ENCODE data around the gene DNHD1. TPM values are rescaled to one million over a fixed set of nuclear protein-coding genes. Genes with fewer than 3 reads are reported as not detected.

Gene DNHD1
- total RNA-seq, 1 experiment from 2014 or later, result 10.6 TPM

DNA sequence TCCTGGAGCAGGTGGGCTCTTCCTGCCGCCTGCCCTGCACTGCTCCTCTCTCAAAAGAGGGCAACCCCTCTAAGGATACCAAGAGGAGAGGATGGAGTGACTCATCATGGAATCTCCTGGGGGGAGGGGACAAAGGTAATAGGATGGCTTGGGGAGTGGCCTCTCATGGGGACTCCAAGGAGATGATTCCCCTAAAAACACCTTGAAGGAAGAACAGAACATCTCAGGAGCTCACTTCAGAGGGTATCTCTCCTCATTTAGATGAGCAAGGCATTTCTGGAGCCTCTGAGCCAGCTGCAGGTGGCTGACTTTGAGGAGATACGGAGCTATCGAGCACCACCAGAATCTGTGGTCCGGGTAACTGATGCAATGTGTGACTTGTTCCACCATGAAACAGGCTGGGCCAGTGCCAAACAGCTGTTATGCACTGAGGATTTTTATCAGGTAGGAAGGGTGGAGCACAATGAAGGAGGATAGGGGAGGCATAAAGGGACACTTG lies 66.1 kb downstream of the DNHD1 start:
- no TSS peak for BruUV-seq (replicated peaks)
- intact Hi-C loops (cut with micrococcal nuclease; ENCODE audit: unreplicated experiment) (loop anchor here (10.0 kb wide), 1 partner anchor 732 kb away; no protein-coding TSS in a partner anchor), in situ Hi-C loops (cut with HindIII; ENCODE audit: low pct_unique_long_range_greater_than_20kb, low sequenced_read_pairs) (no loop called here)
- H3K4me3 ChIP-seq (ENCODE audit: low read depth in 2 of 2, low read length in 2 of 2), result no peak overlapping the region
- DNase-seq (ENCODE audit: low read depth, low spot score), result no peak
- H3K9me3 ChIP-seq (ENCODE audit: control insufficient read depth, insufficient read depth, low read depth, low read length), result no peaks in the 10 kb centered on the region
- H3K27ac ChIP-seq (ENCODE audit: low read length), result no peak overlapping the region
- TF ChIP-seq SIN3A (IDR thresholded peaks at IDR 0.05; ENCODE audit: borderline replicate concordance, insufficient read depth, low read depth, low read length) (no peak), POLR2AphosphoS5 (IDR thresholded peaks at IDR 0.05; ENCODE audit: low read depth, low read length) (no peak), TCF7L2 (IDR thresholded peaks at IDR 0.05; ENCODE audit: low read depth, low read length) (no peak)
- TF ChIP-seq, protein P1, sequence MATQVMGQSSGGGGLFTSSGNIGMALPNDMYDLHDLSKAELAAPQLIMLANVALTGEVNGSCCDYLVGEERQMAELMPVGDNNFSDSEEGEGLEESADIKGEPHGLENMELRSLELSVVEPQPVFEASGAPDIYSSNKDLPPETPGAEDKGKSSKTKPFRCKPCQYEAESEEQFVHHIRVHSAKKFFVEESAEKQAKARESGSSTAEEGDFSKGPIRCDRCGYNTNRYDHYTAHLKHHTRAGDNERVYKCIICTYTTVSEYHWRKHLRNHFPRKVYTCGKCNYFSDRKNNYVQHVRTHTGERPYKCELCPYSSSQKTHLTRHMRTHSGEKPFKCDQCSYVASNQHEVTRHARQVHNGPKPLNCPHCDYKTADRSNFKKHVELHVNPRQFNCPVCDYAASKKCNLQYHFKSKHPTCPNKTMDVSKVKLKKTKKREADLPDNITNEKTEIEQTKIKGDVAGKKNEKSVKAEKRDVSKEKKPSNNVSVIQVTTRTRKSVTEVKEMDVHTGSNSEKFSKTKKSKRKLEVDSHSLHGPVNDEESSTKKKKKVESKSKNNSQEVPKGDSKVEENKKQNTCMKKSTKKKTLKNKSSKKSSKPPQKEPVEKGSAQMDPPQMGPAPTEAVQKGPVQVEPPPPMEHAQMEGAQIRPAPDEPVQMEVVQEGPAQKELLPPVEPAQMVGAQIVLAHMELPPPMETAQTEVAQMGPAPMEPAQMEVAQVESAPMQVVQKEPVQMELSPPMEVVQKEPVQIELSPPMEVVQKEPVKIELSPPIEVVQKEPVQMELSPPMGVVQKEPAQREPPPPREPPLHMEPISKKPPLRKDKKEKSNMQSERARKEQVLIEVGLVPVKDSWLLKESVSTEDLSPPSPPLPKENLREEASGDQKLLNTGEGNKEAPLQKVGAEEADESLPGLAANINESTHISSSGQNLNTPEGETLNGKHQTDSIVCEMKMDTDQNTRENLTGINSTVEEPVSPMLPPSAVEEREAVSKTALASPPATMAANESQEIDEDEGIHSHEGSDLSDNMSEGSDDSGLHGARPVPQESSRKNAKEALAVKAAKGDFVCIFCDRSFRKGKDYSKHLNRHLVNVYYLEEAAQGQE (IDR thresholded peaks at IDR 0.05; ENCODE audit: insufficient read depth in 1 of 2, low read depth in 2 of 2, low read length in 1 of 2), result no peak
- TF ChIP-seq, protein P2, sequence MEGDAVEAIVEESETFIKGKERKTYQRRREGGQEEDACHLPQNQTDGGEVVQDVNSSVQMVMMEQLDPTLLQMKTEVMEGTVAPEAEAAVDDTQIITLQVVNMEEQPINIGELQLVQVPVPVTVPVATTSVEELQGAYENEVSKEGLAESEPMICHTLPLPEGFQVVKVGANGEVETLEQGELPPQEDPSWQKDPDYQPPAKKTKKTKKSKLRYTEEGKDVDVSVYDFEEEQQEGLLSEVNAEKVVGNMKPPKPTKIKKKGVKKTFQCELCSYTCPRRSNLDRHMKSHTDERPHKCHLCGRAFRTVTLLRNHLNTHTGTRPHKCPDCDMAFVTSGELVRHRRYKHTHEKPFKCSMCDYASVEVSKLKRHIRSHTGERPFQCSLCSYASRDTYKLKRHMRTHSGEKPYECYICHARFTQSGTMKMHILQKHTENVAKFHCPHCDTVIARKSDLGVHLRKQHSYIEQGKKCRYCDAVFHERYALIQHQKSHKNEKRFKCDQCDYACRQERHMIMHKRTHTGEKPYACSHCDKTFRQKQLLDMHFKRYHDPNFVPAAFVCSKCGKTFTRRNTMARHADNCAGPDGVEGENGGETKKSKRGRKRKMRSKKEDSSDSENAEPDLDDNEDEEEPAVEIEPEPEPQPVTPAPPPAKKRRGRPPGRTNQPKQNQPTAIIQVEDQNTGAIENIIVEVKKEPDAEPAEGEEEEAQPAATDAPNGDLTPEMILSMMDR (IDR thresholded peaks at IDR 0.05), result no peak
- no peaks in the 10 kb centered on the region for H3K27me3 ChIP-seq (ENCODE audit: control insufficient read depth, insufficient read depth, low read length)
- H3K36me3 ChIP-seq (ENCODE audit: control insufficient read depth, insufficient read depth, low read length), result no peaks in the 10 kb centered on the region
- CTCF ChIA-PET, result no interaction called here
- H3K4me1 ChIP-seq (ENCODE audit: control insufficient read depth, insufficient read depth, low read length), result no peaks in the 10 kb centered on the region
- POLR2A ChIA-PET, result no interaction called here
- no peak for ATAC-seq

DNA sequence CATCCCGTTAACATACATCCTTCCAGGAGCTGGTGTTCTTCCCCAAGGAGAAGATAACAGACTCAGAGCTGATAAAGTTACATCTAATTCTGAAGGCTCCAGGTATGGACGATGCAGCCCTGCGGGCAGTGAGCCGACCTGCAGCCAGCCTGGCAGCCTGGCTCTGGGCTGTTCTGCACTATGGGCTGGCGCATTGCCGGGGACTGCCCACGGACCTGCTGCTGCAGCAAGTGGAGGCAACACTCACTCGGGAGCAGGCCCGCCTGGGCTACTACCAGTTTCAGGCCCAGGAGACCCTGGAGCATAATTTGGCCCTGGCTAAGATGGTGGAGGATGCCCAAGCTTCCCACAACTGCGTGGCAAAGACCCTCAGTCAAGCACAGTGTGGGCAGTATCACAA lies 66.6 kb downstream of the DNHD1 start:
- Histone ChIP-seq H3K27me3 (ENCODE audit: control insufficient read depth, insufficient read depth, low read length) (no peaks in the 10 kb centered on the region), H3K36me3 (ENCODE audit: control insufficient read depth, insufficient read depth, low read length) (no peaks in the 10 kb centered on the region), H3K4me1 (ENCODE audit: control insufficient read depth, insufficient read depth, low read length) (no peaks in the 10 kb centered on the region), H3K27ac (ENCODE audit: low read length) (no peak overlapping the region), H3K4me3 (ENCODE audit: low read depth in 2 of 2, low read length in 2 of 2) (no peak overlapping the region), H3K9me3 (ENCODE audit: control insufficient read depth, insufficient read depth, low read depth, low read length) (no peaks in the 10 kb centered on the region)
- intact Hi-C loops (cut with micrococcal nuclease; ENCODE audit: unreplicated experiment), result loop anchor here (10.0 kb wide), 1 partner anchor 731 kb away; no protein-coding TSS in a partner anchor
- ChIA-PET POLR2A (no interaction called here), CTCF (no interaction called here)
- no TSS peak for BruUV-seq (replicated peaks)
- TF ChIP-seq, protein P1 (IDR thresholded peaks at IDR 0.05; ENCODE audit: insufficient read depth in 1 of 2, low read depth in 2 of 2, low read length in 1 of 2), result no peak
- TF ChIP-seq SIN3A (IDR thresholded peaks at IDR 0.05; ENCODE audit: borderline replicate concordance, insufficient read depth, low read depth, low read length) (no peak), POLR2AphosphoS5 (IDR thresholded peaks at IDR 0.05; ENCODE audit: low read depth, low read length) (no peak), TCF7L2 (IDR thresholded peaks at IDR 0.05; ENCODE audit: low read depth, low read length) (no peak)
- TF ChIP-seq, protein P2 (IDR thresholded peaks at IDR 0.05), result no peak
- DNase-seq (ENCODE audit: low read depth, low spot score) (no peak), ATAC-seq (no peak)
- in situ Hi-C loops (cut with HindIII; ENCODE audit: low pct_unique_long_range_greater_than_20kb, low sequenced_read_pairs), result no loop called here

Measured in Panc1 (cell line).